Neutrophil (primary cell): ENCODE measurements around the gene OSCAR.

Experiments
- H3K27ac ChIP-seq: fragments of 200-600 bp; sonication (generic); 2 replicates; pipeline ENCODE4 v1.5.1; 2016; ENCODE audit warnings: mild to moderate bottlenecking, moderate library complexity
- H3K27me3 ChIP-seq: fragments of 200-600 bp; sonication (generic); 2 replicates; pipeline ENCODE4 v1.6.0; 2016; ENCODE audit warnings: mild to moderate bottlenecking
- H3K36me3 ChIP-seq: fragments of 200-600 bp; sonication (generic); 2 replicates; pipeline ENCODE4 v1.5.1; 2017
- H3K4me1 ChIP-seq, 2 experiments: fragments of 200-600 bp in 1 of 2; sonication (generic) in 1 of 2; 1 replicate in 1 of 2; 2 replicates in 1 of 2; pipeline versions ENCODE4 v1.5.1 to v1.6.1; 2013 to 2016; ENCODE audit warnings: low read depth in 1 of 2, low read length in 1 of 2, mild to moderate bottlenecking in 1 of 2, moderate library complexity in 1 of 2; ENCODE audit not compliant: control insufficient read depth in 1 of 2, insufficient read depth in 1 of 2
- H3K4me3 ChIP-seq, 2 experiments: fragments of 200-600 bp in 1 of 2; sonication (generic) in 1 of 2; 1 replicate in 1 of 2; 2 replicates in 1 of 2; pipeline ENCODE4 v1.5.1; 2013 to 2016; ENCODE audit warnings: low read depth in 1 of 2, low read length in 1 of 2, mild to moderate bottlenecking in 1 of 2, moderate library complexity in 1 of 2
- H3K9me3 ChIP-seq: fragments of 200-600 bp; sonication (generic); 2 replicates; pipeline ENCODE4 v1.5.1; 2016
- CTCF ChIP-seq: fragments of 200-600 bp; sonication (generic); IDR thresholded peaks from 2 replicates; pipeline ENCODE4 v1.5.1; 2016; ENCODE audit warnings: antibody characterized with exemption

Gene OSCAR

GRCh38 chr19:54115109-54116063 is 14.8 kb upstream of the OSCAR start, which contains the start of the genes PRPF31 and TFPT:
PRPF31 (plus strand) TSS chr19:54115754; CDS start chr19:54118279, 2,525 bp downstream.
TFPT (minus strand) TSS chr19:54115657; CDS start chr19:54115269, 388 bp downstream.
- H3K36me3 ChIP-seq, result peaks cover 31% of the 10 kb centered on the region

DNA sequence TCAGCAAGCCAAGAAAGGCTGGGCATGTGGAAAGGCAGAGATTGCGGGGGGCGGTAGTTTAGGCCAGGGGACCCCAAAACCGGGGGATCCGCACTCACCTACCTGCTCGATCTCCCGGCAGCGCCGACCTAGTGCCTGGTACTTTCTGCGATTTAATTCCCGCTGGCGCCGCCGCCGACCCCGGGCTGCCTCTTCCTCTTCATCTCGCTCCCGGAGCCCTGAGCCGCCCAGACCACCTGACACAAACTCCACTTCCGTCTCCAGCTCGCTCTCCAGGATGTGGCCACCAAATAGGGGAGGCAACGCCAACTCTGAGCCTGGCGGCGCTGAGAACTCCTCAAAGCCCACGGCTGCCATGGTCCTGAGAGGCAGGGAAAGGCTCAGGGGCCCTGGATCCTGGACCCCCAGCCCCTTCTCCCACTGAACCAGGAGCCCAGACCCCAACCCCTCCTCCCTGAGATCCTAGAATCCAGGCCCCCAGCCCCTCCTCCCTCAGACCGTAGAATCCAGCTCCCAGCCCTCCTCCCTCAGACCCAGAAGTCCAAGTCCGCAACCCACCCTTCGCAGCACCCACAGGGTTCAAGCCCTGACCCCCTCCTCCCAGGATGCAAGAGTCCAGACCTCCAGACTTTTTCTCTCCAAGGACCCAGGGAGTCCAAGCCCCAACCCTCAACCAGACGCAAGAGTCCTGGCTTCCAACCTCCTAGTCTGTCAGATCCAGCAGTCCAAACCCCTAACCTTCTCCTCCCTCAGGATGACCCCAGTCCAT is 13.9 kb upstream of the OSCAR start:
- H3K27me3 ChIP-seq, result no peaks in the 10 kb centered on the region
- H3K4me3 ChIP-seq, result peak overlapping the region; percentile 97 to 99
- H3K9me3 ChIP-seq, result no peaks in the 10 kb centered on the region
- H3K36me3 ChIP-seq, result peaks cover 31% of the 10 kb centered on the region
- H3K27ac ChIP-seq, result peak overlapping the region; percentile 98
- TF ChIP-seq CTCF, result no peak
- peaks cover 23 to 24% of the 10 kb centered on the region in 2 experiments for H3K4me1 ChIP-seq

More at GRCh38 chr19:54115109-54116063, 14.8 kb upstream of the OSCAR start, which contains the start of the genes PRPF31 and TFPT:
- Histone ChIP-seq H3K9me3 (no peaks in the 10 kb centered on the region), H3K27me3 (no peaks in the 10 kb centered on the region), H3K4me1 (peaks cover 23 to 24% of the 10 kb centered on the region in 2 experiments), H3K4me3 (peak within 1 kb of the TSS; percentile 97 to 99), H3K27ac (peak within 1 kb of the TSS; percentile 98)
- TF ChIP-seq CTCF, result no peak

- Histone ChIP-seq H3K27ac (no peak overlapping the region), H3K27me3 (no peaks in the 10 kb centered on the region), H3K36me3 (peaks cover 69% of the 10 kb centered on the region), H3K4me1 (peaks cover 9 to 10% of the 10 kb centered on the region in 2 experiments), H3K9me3 (no peaks in the 10 kb centered on the region), H3K4me3 (no peak overlapping the region)
- no peak for TF ChIP-seq CTCF
Observed at GRCh38 chr19:54109651-54110050, 9.0 kb upstream of the OSCAR start.

- no peaks in the 10 kb centered on the region for H3K9me3 ChIP-seq
- H3K4me3 ChIP-seq, result no peak overlapping the region
- H3K27me3 ChIP-seq, result no peaks in the 10 kb centered on the region
- peaks cover 65% of the 10 kb centered on the region for H3K36me3 ChIP-seq
- H3K27ac ChIP-seq, result no peak overlapping the region
- H3K4me1 ChIP-seq, result peaks cover under 1% of the 10 kb centered on the region in 2 experiments
- TF ChIP-seq CTCF, result no peak
Observed at GRCh38 chr19:54108496-54108895, 7.9 kb upstream of the OSCAR start.

GRCh38 chr19:54107876-54108490 is 7.4 kb upstream of the OSCAR start:
- Histone ChIP-seq H3K36me3 (peaks cover 60% of the 10 kb centered on the region), H3K4me1 (peaks cover 6% of the 10 kb centered on the region in 2 experiments), H3K4me3 (no peak overlapping the region)

More at GRCh38 chr19:54107876-54108490, 7.4 kb upstream of the OSCAR start:
- no peak for TF ChIP-seq CTCF
- no peaks in the 10 kb centered on the region for H3K9me3 ChIP-seq
- H3K27me3 ChIP-seq, result no peaks in the 10 kb centered on the region
- no peak overlapping the region for H3K27ac ChIP-seq
